ENCODE data around the gene GCA. TPM values are rescaled to one million over a fixed set of nuclear protein-coding genes. Genes with fewer than 3 reads are reported as not detected.

GCA gene
- total and polyA plus RNA-seq, 2 of the 13 experiments (the other 11 are each of a cell fraction or from before 2014, with no cell fraction given): 42.0 to 48.3 TPM

- 0 out of 2 replicates have a peak, but pooled peaks have one; percentile 63 for TF ChIP-seq NFAT5 (CRISPR knock-in tag; IDR thresholded peaks at IDR 0.05)
- TF ChIP-seq ZKSCAN1 (IDR thresholded peaks at IDR 0.05; ENCODE audit: low read length): no peak
- no peak for TF ChIP-seq JDP2 (CRISPR knock-in tag; IDR thresholded peaks at IDR 0.05; ENCODE audit: borderline replicate concordance)
- peak; percentile 73; the same call in 1 of the 2 replicates for TF ChIP-seq ZFP1 (CRISPR knock-in tag; IDR thresholded peaks at IDR 0.05)
- TF ChIP-seq ZBTB20 (CRISPR knock-in tag; IDR thresholded peaks at IDR 0.05; ENCODE audit: borderline replicate concordance, low read depth): 0 out of 2 replicates have a peak, but pooled peaks have one; percentile 59
- TF ChIP-seq ZNF205 (CRISPR knock-in tag; IDR thresholded peaks at IDR 0.05): peak; percentile 53
- no peak; the same call in none of the 2 replicates for TF ChIP-seq KAT7 (CRISPR knock-in tag; IDR thresholded peaks at IDR 0.05; ENCODE audit: borderline replicate concordance)
- TF ChIP-seq FOXA1 (IDR thresholded peaks at IDR 0.05): no peak
- TF ChIP-seq FOXA1 (CRISPR knock-in tag; IDR thresholded peaks at IDR 0.05): peak; percentile 17; the same call in 1 of the 2 replicates
- no peak for TF ChIP-seq TBP (CRISPR knock-in tag; IDR thresholded peaks at IDR 0.05)
- TF ChIP-seq ZIK1 (CRISPR knock-in tag; IDR thresholded peaks at IDR 0.05; ENCODE audit: borderline replicate concordance, low read depth): 0 out of 2 replicates have a peak, but pooled peaks have one; percentile 43
- no peak; the same call in 1 of the 2 replicates for TF ChIP-seq ZNF275 (CRISPR knock-in tag; IDR thresholded peaks at IDR 0.05; ENCODE audit: borderline replicate concordance)
- peak; percentile 73; the same call in 1 of the 2 replicates for TF ChIP-seq ZNF792 (CRISPR knock-in tag; IDR thresholded peaks at IDR 0.05)
- peak; percentile 82 for TF ChIP-seq BRF2 (CRISPR knock-in tag; IDR thresholded peaks at IDR 0.05)
- TF ChIP-seq ZNF121 (CRISPR knock-in tag; IDR thresholded peaks at IDR 0.05): no peak
- no peak for TF ChIP-seq DNMT3B (CRISPR knock-in tag; conservative IDR thresholded peaks at IDR 0.05)
- no peak for TF ChIP-seq SSRP1 (CRISPR knock-in tag; IDR thresholded peaks at IDR 0.05)
- TF ChIP-seq GZF1 (CRISPR knock-in tag; IDR thresholded peaks at IDR 0.05): 0 out of 2 replicates have a peak, but pooled peaks have one; percentile 30
- TF ChIP-seq ZNF263 (CRISPR knock-in tag; IDR thresholded peaks at IDR 0.05): peak; percentile 65
- no peak for TF ChIP-seq FOSL2 (CRISPR knock-in tag; IDR thresholded peaks at IDR 0.05)
- TF ChIP-seq REPIN1 (CRISPR knock-in tag; IDR thresholded peaks at IDR 0.05; ENCODE audit: borderline replicate concordance, low read depth): peak; percentile 76
- peak; percentile 54; the same call in 1 of the 2 replicates for TF ChIP-seq ZBTB2 (CRISPR knock-in tag; IDR thresholded peaks at IDR 0.05; ENCODE audit: low read depth)
- TF ChIP-seq ISL2 (CRISPR knock-in tag; IDR thresholded peaks at IDR 0.05): peak; percentile 68
These were observed at the start of gene GCA (continued) for GRCh38 chr2:162343824-162344616.
